GM19324 (cell line): ENCODE measurements around the gene TBP.

Experiments
- ATAC-seq: cut with Tn5 transposase; IDR thresholded peaks from one replicate; pipeline ENCODE4 v1.9.1; 2021; ENCODE audit warnings: mild to moderate bottlenecking, moderate library complexity; ENCODE audit not compliant: unreplicated experiment, low FRiP score

The TBP gene

DNA sequence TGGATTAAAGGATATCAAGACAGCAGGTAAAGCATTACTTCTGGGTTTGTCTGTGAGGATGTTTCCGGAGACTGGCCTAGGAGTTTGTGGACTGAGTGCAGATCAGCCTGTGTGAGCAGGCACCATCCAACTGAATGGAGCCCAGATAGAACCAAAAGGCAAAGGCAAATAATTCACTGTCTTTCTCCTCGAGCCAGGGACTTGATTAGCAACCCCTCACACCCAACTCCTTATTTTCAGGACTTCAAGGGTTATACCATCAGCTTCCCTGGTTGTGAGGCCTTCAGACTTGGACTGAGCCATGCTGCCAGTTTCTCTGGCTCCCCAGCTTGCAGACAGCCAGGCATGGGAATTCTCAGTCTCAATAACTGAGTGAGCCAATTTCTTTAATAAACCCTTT, 20.4 kb upstream of the TBP start:
- ATAC-seq = no peak

DNA sequence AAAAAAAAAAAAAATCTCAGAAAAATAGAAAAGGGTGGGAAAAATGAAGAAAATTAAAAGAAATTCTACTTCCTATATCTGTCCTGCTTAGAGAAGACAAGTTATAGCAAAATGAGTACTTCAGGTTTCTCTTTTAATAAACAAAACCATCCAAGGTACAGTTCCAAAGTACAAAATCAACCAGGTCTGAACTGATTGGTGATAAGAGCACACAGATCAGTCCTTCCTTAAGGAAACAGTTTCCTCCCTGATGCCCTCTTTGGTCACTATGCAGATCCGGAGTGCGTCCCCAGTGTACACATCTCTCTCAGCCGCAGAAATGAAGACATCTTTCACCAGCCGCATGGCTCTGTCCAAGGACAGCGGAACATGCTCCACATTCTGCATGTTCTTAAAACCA, 19.2 kb upstream of the TBP start:
- no peak for ATAC-seq

DNA sequence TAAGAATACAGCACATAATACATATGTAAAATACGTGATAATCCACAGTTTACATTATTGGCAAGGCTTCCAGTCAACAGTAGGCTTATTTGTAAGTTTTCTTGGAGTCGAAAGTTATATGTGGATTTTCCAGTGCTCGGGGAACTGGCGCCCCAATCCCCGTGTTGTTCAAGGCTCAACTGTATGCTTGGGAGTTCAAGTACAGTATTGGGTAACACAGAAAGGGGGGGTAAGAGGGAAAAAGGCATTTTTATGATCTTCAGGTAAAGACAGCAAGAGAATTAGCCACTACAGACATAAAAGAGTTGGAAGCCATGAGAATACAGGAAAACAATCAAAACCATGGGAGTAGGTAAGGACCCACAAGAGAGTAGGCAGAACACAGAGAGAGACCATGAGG, 17.5 kb upstream of the TBP start:
- no peak for ATAC-seq

DNA sequence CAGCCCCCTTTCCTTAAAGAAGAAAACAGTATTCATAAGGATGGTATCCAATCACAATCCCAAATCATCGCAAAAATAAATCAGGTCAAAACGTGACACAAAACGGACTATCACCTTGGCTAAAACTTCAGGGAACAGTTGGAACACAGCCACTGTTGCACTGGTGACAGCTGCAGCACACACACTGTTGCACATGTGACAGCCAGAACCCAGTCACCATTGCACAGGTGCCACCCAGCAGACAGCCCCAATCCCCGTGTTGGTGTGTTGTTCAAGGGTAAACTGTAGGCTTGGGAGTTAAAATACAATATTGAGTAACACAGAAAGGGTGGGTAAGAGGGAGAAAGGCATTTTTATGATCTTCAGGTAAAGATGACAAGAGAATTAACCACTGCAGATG, 16.8 kb upstream of the TBP start:
- no peak for ATAC-seq

DNA sequence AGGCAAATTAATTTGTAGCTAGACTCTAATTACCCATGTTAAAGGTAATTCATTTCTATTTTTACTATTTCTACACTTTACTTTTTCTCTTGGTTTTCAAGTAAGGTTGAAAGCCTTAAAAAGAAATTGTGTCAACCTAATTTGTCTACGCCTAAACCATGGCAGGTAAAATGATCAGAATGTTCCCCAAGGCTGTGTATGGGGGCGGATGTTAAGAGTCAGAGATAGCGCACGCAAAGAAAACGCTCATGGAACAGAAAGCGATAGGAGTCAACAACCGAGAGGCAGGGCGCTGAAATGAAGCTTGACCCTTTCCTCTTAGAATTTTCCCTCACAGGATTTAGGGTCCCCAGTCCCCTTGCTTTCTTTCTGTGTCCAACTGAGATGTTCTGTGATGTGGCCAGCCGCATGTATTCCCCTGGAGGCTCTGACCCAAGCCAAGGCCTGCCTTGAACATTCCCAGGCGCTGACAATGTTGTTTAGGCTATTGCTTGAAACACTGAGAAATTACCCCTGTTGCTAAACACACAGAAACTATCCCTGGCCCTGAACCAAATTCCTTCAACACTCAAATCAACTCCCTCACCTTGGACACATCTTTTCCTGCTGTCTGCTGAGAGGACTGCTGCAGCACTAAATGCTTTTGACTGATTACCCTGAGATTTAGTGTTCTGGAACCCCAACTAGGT, 12.0 kb upstream of the TBP start:
- ATAC-seq = no peak

DNA sequence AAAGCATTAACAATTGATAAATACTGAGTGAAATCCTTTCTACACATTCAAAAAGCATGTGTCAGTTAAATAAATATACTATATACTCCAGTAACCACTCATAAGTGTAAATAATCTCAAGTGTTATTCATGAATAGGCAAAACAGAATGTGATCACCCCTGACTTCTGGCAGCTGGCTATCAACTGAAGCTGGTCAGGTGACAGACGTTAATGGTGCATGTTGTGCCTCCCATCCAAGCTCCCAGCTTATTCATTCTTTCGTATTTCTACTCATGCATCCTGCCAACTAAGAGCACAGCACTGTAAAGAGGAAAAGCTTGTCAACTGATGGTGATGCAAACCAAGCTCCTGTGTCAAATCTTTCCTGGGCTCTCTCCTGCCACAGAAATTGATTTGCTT, 8.8 kb upstream of the TBP start:
- ATAC-seq = no peak

DNA sequence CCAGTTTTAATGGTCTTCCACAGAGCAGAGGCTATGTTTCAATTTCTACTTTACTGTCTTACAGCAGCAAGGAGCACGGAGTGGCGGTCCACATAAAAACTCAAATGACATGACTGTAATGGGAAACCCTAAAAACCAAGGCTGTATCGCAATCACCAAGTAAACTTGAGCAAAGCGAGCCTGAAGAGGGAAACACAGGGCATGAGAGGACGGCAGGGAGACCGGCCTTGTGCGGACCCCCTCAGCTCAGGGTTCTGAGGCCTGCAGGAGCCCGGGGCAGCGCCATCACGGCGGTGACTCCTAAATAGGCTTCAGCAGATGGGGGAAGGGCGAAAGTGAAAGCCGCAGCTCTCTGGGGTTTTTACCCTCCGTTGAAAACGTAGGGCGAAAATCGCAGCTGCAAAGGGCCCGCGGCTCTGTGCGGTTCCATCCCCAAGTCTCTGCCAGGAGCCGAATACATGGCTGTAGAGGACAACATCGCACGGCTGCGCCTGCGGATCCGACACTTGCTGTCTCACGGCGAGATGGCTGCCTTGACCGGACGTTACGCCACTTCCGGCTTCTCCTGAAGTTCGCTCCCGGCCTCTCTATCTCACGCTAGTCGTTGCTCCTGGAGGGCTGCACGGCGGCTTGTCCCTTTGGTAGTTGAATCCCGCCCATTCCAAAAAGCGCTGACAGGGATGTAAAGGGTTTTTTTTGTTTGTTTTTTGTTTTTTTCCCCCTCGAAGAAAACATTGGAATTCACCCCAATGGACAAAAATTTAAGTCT, 1.2 kb upstream of the TBP start, which contains the start of gene PSMB1:
Gene PSMB1 (minus strand): TSS at position 543 of the 769 bp plus-strand sequence. CDS start 65 bp downstream, at position 478.
- peak; percentile 55 for ATAC-seq

DNA sequence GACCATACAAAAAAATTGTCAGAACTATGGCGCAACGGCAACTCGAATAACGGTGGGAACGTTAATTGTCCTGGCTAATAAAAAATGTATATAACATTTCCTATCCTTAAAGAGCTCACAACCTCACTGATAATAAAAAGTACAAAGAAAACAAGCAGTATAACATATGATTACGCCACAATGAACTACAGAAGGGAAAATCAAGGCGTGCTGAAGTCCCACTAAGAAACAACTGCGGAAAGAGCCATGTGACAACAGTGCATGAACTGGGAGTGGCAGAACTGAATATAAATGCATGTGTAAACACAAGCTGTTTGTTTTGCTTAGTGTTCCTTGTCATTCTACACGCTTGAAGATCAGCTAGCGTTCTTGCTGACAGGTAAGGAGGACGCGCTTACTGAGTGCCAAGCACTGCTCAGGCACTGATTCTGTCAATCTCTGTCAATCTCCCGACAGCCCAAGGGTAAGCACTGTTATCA, 596 bp upstream of the TBP start:
- ATAC-seq = peak; percentile 43

DNA sequence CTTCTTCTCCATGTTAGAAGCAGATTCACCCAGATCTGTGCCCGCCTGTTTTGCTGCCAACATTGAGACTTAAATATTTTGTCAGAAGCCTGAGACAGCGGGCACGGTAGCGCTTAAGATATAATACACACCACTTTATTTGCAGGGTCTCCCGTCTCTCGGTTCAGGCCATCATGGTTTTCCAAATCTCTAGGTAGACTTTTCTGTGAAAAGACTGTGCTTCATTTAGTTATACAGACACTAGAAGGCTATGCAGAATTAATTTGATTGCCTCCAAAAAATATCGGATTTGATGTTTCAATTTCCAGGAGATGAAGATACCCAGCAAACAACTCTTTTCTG, 598 bp downstream of the TBP start:
- ATAC-seq = no peak

DNA sequence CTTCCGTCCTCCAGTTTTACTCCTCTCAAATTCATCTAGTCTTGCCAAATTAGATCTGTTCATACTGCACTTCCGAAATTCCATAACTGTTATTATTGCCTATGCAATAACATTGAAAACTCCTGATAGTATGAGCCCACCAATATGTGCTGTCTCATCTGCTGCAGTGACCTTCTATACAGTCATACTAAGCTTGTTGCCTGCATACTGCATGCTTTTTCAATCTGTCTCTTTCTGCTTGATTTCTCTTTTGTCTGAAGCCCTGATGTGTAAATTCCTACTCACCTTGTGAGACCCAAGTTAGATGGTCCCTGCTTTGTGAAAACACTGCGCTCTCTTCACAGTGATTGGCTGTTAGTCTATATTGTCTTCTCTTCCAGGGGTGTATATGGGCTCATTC, 1.1 kb downstream of the TBP start:
- no peak for ATAC-seq

DNA sequence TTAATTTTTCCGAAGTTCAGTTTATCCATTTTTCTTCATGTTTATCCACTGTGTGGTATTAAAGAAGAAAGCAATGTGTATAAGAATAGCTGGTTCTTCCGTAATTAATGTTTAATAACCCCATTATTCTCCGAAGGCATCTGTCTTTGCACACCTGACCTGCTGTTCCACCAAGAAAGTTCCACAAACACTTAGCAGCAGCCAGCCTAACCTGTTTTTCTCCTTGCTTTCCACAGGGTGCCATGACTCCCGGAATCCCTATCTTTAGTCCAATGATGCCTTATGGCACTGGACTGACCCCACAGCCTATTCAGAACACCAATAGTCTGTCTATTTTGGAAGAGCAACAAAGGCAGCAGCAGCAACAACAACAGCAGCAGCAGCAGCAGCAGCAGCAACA, 7.4 kb downstream of the TBP start:
- no peak for ATAC-seq

DNA sequence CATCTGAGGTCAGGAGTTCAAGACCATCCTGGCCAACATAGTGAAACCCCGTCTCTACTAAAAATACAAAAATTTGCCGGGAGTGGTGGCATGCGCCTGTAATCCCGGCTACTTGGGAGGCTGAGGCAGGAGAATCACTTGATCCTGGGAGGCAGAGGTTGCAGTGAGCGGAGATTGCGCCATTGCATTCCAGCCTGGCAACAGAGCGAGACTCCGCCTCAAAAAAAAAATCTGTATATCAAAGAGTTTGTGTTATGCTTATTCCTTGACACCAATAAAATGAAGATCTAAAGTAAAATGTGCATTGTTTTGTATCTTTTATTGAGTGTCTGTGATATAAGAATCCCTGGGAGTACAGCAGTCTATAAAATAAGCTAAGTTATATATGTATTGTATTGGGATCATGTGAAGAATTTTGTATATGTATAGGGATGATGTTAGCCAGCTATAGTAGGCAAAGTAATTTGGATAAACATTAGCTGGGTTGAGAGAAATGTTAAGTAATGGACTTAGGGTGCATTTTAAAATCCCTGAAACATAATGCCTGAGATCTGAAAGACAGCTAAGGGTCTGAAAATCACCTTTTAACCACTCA, 10.9 kb downstream of the TBP start:
- ATAC-seq = no peak

DNA sequence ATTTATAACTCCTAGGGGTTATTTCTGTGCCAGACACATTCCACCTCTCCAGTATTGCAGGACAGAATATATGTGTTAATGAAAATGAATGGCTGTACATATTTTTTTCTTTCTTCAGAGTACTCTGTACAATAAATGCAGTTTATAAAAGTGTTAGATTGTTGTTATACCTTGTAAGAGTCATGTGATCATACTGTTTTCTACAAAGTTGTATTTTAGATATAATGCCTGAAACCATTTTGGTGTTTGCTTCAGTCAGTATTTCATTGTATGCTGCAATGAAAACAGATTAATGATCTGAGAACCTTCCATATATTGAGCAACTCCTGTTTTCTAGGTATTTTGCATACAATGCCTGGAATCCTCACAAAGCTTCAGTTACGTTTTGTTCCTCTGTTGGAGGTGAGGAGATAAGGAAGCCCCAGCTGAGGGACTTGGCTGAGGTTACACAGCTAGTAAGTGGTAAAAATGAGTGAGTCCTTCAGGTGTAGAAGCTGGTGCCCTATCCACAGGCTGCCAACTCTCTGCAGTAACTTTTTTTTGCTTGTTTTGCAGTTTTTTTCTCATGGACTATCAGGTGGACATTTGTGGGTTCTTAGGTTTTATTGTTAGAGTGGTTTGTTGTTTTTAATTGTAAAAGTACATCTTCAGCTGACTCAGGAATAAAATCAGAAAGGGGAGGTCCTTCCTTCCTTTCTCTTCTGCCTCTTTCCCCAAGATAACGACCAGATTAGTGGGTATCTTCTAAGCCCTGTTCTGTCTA, 18.7 kb downstream of the TBP start:
- no peak for ATAC-seq

DNA sequence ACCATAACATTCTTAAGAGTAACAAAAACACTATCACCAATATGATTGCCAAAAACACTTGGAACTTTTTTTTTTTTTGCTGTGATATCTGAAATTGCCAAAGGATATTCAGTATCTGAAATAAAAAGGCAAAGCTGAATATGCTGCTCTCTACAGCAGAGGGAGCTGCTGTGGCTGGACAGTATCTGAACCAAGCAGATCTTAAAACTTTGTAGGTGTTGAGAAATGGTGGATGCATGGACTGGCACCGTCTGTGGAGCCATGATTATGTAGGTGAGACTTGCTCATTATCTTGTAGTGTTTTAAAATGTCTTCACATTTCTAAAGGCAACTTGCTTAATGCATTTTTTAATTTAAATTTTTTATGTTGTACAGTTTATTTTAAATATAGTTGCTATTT, 21.1 kb downstream of the TBP start:
- no peak for ATAC-seq

DNA sequence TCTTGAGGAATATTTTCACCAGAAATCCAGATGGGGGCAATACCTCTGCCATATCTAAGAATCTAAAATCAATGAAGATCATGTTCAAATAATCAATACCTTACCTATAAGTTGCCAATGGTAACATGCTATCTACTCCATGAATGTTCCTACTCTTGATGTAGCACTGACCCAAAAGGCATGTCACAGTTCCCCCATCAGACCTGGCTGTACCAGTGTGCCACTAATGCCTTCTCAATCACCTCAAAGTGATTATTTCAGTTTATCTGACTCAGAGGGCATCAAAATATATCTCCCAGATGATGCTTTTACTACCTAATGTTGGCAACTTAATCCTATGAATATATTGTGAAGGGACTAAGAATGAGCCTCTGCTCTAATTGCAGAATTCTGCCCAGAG, 24.7 kb downstream of the TBP start:
- no peak for ATAC-seq

DNA sequence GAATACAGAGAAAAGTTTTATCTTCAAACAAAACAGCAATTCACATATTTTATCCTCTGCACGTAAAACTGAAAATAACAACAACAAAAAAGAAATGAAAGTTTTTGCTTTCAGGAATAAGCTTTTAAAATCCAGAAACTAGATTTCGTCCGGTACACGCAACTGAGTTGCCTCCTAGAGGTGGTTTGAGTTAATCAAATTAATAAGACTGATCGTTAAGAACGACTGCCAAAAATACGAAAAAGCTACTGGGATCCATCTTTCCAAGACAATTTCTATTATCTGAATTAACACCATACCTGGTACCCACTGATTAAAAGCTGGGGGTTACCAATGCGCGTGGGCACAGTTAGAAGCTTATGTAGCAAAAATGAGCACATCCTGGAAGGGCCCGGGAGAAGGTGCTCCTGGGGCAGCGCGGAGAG, 29.6 kb downstream of the TBP start:
- no peak for ATAC-seq

DNA sequence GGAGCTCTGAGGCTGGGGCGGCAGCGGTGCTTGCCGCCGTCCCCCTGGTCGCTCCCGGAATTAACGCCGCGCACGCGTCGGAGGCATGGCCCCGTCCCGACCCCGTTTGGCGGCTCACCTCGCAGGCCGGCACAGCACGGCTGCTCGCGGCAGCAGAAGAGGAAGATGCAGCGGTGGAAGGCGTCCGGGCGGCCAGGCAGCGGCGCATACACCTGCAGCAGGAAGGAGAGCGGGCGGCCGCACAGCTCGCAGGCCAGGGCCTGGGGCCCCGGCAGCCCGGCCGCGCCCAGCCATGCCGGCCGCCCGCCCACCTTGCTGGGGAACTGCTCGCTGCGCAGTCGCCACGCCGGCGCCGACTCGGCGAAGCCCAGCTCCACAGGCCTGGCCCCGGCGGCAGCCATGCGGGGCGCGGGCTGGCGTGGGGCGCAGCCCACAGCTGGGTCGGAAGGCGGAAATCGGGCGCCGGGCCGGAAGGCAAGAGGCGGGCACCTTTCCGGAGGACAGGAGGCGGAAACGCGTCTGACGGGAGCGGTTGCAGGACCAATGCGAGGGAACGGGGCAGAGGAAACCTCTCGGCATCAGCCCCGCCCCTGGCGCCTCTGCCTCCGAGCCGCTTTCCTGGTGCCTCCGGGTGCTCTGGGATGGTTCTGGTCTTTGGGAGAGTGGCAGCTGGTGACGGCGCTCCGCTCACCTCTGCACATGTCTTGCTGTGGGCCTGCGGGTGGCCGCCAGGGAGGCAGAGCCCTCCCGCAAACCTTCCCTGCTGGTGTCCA, 30.2 kb downstream of the TBP start, which contains the start of gene PDCD2:
Gene PDCD2 (minus strand): TSS at position 457 of the 773 bp plus-strand sequence. CDS start 56 bp downstream, at position 401.
- ATAC-seq = peak; percentile 99

DNA sequence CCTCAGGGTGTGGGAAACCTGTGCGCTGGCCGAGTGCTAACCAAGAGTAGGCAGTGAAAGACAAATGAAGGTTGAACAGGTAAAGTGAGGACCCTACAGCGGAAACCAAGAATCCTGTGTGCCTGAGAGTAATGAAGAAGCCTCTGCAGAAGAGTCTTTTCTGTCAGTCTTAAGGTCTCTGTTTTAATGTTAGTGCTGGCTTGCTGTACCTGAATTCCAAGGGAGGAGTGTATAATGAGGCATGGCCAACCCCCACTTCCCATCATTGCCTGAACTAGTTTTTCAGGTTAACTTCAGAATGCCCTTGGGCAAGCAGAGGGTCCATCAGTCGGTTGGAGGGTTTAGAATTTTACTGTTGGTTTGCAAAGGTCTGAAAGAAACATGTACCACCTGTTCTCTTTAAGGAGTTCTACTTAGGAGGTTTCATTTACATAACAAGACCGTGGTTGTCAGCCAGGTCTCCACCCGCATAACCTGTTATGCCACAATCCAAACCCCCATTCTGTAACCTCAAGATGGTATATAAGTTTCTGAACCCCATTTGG, 30.9 kb downstream of the TBP start:
- peak; percentile 40 for ATAC-seq

DNA sequence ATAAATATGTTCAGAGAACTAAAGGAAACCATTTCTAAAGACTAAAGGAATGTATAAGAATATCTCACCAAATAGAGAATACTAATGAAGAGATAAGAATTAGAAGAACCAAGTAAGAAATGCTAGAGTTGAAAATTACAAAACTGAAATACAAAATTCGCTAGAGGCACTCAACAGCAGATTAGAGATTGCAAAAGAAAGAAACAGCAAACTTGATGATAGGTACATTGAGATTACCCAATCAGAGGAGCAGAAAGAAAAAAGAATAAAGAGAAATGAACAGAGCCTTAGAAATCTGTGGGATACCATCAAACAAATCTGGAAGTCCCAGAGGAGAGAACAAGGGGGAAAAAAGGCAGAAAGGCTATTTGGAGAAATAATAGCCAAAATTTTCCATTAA, 36.6 kb downstream of the TBP start:
- no peak for ATAC-seq

DNA sequence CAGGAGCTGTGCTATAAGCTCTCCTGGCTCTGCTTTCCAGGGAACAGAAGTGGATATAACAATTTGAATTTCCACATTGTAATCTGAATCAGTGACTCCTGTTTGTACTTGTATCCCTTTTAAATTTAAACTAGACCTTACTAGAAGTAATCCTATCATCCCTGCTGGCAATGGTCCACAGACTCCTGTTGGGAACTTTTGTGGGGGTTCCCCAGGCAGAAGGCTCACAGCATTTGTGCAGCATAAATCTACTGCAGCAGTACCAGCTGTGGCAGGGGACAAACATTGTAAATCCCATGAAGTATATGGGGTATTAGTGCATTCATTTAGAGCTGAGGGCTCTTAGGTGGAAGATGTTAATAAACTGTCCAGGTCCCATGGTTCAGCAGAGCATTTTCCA, 42.3 kb downstream of the TBP start:
- ATAC-seq = no peak
